NAMALWA (cell line): ENCODE data around the gene ADGRG6.
"Not testable (repeated sequence)": the region's sequence is repeated elsewhere in the genome, so short reads cannot be mapped to it uniquely, and the experiment has no call there.

Experiments used
- DNase-seq: peaks from one replicate; pipeline ENCODE4 v3.0.0-alpha.2; 2015; ENCODE audit warnings: low spot score

Gene ADGRG6

DNA sequence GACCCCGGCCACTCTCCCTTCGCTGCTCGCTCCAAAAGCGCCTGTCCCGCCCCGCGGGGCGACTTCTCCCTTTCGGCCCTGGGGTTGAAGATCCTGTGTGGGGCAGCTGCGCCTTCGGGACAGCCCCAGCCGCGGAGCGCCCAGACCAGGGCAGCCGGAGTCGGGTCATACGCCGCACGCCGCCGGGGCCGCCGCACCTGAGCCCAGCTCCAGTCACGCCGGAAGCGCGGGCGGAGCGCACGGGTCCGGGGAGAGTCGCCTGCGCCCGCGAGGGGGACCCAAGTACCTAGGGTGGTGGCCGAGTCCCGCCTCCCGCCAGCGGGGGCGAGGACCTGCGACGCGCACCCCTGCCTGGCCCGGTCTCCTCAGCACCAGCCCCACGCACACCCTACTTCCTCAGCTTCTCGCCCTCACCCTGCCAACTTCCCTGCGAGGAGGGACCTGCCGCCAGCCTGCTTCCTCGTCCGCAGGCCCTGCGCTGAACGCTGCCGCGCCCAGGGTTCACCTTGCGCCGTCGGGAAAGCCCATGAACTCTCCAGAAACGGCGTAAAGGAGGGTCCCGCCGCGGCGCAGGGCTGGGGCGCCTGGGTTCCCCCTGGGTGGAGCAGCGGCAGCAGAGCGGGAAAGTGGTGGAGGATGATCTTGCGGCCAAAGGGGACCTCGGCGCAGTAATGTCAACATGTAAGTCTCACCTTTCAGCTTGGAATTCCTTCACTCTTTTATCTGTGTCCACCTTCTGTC is at the start of gene ADGRG6:
ADGRG6 (plus strand) TSS at position 357 of the 741 bp plus-strand sequence; CDS start at position 680, 323 bp downstream.
- DNase-seq: no peak

DNA sequence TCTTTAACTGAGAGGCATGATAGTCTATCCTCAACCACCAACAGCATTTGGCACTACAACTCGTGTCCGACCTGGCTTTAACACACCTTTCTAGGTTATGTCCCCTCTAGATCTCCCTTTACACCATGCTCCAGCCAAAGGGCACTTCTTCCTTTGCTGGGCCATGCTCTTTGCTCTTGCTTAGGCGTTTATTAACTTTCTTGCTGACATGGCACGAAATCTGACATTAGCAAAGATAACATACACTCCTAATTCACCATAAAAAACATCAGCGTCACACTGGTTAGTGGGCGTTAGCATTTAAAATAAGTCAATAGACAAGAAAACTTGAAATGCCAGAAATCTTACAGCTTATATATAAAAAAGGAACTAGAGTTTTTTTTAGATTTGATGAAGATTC is 47.3 kb upstream of the ADGRG6 start:
- DNase-seq: no peak

DNA sequence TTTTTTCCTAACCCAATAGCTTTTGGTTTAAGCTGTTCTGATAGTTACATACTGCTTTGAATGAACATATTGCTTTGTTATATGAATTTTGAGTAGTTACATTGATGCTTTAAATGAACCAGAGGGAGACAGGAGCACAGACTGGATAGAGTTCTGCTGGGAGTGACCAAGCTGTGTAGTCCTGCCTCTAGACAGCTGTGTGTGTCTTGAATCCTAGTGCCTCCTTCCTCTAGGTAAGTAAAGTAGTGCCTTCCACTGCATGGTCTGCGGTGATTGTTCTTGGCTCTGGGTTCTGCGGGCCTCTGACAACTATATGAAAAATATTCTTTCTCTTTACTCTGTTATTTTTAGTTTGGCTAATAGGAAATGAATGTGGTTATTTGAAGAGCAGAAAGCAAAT is 46.0 kb upstream of the ADGRG6 start:
- no peak for DNase-seq

DNA sequence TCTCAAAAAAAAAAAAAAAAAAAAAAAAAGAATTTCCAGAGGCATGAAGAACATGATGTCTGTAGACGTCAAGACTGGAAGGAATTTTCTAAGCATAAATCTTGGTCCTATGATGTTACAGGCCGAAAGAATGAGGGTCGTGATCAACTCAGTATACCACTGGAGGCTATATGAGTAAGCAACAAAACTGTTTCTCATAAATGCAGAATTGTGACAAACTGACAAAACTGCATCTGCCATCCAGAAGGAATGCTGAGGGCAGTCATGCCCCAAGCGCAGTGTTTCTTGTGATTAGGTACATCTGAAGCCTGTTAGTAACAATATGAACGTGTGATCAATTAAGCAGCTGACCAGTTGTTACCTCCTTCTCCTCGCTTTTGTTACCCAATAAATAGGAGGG is 43.5 kb upstream of the ADGRG6 start:
- no peak for DNase-seq

DNA sequence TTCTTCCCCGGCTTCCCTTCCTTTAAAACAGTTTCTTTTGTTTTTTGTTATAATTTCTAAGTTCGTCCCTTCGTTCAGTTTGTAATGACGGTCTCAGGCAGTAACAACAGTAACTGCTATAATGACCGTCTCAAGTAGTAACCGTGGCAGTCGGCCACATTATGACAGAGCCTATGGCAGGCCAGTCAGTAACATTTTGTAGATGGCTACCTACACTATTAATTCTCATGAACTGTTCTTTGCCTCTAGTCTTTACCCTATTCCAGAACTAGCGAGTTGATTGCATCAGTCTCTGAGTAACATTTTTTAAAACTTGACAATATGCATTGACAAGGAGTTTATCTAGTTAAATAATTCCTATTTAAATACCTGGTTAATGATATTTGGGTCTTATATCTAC is 43.0 kb upstream of the ADGRG6 start:
- DNase-seq: no peak

DNA sequence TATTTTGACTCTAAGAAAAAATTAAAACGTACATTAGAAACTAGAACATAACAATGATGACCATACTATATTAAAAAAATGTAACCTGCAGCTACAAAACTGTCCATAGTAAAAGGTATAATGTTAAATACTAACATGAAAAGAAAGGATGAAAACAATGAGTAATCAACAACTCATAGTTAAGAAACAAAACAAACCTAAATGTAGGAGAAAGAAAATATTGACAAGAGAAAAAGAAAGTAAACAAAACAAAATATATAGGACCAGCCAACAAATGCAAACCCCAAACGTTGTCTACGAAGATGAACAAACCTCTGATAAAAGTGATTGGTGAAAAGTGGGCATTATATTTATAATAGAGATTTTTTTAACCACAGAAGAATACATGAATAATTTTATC is 41.1 kb upstream of the ADGRG6 start:
- no peak for DNase-seq

DNA sequence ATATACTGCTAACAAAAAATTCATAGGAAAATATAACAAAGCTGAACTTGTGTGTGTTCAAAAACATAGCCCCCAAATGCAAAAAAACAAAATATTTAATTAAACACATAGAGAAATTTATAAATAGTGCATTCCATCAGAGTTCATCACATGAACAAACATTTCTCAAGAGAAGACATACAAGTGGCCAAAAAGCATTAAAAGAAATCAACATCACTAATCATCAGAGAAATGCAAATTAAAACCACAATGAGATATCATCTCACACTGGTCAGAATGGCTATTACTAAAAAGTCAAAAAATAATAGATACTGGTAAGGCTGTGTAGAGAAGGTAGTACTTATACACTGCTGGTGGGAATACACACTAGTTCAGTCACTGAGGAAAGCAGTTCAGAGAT is 39.6 kb upstream of the ADGRG6 start:
- no peak for DNase-seq

DNA sequence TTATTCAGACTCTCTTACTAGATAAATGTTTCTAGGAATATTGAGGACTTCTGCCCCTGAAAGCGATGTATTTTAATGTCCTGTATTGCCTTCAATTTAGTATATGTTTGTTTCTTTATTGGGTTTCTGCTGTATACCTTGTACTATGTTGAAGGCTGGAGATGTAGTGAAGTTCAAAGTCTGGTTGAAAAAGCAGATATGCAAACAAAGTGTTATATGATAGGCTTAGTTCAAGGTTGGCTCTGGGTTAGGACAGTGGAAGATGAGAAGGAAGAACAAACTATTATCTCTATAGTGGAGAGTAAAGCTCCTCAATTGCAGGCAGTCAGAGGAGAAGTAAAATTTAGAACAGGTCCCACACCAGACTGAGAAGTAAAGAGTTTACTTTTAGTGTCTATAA is 36.3 kb upstream of the ADGRG6 start:
- no peak for DNase-seq

DNA sequence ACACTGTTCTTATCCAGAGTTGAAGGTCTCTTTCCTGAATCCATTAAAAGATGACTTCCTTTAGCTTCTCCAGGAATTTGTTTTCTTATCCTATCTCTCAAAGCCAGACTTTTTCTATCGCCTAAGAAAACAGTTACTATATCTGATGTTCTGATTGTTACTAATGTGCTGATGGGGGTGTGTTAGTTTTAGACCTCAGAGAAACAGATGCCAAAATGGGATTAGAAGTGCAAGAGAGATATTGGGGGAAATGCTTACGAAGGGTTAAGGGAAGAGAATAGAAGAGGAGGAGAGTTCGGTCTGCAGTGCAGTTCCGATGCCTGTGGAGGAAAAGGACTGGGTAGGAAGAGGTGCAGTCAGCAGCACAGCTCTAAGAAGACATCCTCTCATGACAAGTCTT is 35.7 kb upstream of the ADGRG6 start:
- DNase-seq: no peak

DNA sequence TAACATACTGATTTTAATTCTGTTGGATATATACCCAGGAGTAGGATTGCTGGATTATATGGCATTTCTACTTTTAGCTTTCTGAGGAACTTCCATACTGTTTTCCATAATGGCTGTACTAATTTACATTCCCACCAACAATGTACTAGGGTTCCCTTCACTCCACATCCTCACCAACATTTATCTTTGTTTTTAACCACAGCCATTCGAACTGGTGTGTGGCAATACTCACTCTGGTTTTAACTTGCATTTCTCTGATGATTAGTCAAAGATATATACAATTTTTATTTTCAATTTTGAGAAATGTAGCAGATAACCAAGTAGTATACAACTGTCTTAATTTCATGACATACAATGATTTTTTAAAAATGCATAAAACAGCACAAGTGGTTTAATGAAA is 30.3 kb upstream of the ADGRG6 start:
- no peak for DNase-seq

DNA sequence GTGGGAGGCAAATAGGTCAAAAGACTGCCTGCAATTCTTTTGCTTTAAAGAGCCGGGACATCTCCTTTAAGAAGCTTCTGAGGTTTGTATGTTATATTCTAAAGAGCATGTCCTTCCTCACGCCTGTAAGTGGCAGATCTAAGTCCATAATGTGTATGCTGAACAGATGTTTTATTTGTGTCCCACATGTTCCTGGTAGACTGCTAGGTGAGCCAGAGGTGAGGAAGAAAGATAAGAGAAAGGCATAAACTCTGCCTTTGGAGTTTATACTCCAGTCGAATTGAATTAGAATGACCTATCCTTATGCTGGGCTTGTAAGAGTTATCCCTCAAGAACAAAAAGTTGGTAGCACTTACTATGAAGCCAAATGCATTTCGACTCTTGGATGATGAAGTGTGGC is 27.2 kb upstream of the ADGRG6 start:
- DNase-seq: no peak

DNA sequence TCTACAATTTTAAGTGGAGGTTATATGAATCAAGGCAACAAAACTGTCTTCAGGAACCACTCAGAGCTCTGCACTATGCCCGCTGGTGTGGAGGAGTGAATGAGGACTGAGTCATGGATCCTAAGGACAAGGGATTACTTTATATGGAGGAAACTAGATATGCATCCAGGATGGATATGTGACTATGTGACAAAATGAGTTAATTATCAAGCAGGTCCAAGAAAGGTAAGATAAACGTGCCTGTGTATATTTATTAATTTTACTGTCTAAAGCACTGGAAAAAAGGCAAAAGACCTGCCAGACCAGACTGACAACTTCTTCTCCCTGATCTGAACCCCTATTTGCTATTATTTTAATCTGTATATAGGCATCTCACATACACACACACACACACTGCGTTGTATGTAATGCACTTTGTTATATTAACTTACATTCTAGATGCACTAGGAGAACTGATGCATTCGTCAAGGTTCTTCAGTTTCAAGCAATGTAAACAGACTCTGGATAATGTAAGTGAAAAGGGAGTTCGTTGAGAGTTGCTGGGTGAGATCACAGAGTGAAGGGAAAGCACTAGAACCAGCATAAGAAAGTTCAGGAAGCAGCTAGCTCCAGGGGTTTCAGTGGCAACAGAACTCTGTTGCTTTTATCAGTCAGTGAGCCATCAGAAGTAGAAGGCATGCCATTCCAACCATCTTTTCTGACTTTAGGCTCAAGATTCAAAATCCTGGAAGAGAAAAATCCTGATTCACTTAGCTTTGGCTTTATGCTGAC is 26.4 kb upstream of the ADGRG6 start:
- no peak for DNase-seq

DNA sequence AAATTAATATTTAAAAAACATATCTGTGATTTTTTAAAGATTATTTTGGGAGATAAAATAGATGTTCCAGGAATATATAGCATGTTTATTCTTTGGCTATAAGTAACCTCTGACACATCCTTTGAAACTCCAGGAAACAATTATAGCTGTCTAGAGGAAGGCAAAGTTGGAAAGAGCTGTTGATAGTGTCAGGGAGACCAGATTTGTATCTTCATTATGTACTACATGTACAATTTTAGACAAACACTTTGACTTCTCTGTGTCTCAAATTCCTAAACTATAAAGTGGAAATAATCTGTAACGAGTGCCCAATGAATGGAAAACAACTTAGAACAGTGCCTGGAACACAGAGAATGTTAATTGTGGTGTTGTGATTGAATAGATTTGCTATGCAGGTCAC is 25.6 kb upstream of the ADGRG6 start:
- DNase-seq: no peak

DNA sequence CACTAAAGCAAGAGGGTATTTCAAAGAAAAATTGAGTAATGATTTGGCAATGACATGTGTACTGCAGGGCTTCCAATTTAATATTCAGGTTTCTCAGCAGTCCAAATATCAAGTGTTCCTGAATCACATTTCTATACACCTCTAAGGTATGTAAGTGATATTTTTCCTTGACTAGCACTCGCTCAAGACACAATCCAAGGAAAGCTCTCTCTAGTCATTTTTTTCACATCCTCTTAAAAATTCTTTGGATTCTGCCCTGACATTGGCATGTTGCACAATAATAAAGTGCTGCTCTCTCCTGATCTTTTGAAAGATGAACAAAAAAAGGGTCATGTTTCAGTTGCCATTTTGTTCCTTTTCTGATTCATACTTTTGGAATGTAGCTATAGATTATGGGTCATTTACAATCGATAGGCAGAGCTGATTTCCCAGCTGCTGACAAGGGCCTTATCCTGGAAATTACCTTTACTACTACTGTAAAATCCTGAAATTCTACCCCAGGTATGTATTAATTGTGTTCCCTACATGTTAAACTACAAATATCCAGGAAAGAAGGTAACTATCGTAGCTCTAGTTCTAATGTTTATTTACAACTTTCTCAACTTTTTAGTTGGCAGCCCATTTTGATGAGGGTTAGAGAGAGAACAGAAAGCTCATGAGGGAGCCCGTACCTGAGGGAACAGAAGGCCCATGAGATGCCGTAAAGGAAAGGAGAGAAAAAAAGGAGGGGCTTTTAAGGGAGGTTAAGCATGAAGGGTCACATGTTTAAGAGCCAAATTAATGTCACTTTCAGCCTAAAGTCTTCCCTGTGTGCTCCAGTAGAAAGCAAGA is 22.2 kb upstream of the ADGRG6 start:
- no peak for DNase-seq

DNA sequence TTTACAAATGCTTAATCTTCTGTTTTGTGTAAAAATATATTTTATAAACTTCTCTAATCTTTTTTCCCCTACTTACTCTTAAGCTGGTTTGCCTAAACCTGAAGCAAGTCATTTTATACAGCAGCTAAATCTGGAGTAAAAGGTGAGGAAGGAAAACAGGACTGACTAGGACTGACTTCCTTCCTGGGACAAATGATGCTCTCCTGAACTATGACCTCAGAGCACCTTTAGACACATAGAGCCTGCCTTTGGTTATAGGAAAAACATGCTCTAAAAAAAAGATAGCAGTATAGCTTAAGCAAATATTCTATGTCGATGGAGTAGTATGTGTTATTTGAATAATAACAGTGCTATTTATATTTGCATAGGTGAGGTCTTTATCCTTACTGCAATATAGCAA is 21.5 kb upstream of the ADGRG6 start:
- no peak for DNase-seq

DNA sequence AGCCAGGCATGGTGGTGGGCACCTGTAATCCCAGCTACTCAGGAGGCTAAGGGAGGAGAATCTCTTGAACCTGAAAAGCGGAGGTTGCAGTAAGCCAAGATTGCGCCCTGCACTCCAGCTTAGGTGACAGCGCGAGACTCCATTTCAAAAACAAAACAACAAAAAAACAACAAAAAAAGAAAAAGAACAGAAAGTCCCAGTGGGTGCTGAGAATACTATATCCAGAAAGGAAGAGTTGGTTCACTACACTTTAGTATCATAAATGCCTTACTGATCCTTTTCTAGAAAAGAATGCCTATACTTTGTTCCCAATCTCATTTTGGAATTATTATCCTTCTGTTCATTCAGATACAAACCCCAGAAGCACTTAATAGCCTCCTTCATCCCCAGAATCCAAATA is 20.9 kb upstream of the ADGRG6 start:
- no peak for DNase-seq

DNA sequence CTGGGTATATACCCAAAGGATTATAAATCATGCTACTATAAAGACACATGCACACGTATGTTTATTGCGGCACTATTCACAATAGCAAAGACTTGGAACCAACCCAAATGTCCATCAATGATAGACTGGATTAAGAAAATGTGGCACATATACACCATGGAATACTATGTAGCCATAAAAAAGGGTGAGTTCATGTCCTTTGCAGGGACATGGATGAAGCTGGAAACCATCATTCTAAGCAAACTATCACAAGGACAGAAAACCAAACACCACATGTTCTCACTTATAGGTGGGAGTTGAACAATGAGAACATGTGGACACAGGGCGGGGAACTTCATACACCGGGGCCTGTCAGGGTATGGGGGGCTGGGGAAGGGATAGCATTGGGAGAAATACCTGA is 18.7 kb upstream of the ADGRG6 start:
- DNase-seq: not testable (repeated sequence)

DNA sequence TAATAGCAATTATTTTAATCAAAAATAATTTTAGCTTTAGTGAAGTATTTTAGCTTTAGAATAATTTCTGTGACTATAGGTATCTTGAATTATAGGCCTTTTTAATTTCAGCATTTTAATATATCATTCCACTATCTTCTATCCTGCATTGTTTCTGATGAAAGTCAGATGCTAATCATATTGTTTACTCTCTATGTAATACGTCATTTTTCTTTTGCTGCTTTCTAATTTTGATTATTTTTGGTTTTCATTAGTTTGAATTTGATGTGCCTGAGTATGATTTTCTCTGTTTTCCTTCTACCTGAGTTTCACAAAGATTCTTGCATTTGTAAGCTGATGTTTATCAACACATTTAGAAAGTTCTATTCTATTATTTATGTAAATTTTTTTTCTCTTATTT is 17.4 kb upstream of the ADGRG6 start:
- DNase-seq: no peak

DNA sequence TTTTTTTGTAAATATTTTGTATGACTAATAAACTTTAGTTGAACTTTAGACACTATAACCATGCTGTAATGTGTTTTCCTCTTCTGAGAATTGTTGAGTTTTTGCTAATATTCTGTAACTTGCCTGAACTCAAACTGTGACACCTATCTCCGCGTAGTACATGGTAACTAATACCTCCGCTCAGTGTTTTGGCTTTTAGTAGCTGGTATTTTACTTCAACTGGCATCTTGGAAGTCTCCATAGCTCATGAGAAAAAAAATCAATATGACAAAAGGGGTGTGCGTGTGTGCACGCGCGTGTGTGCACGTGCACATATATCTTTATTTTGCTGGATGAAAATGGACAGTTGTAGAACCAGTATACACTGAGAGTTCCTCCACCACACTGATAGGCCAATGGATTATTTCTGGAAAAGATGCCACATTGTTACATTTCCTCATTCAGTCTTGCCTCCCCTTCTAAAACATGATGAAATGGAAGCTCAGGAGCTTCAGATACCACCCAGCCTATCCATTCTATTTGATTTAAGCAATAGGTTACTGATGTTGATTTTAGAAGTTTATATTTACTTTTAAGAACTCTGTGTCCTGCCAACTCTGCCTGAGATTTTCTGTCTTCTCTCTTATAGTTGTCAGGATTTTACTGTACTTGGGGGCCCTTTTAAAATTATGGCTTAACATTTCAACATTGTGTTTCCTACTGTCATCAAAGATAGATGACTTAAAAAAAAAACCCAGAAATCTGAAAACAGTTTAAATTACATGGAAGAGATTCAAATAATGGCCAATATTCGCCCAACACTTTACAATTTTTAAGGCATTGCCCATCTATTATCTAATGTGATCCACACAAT is 16.3 kb upstream of the ADGRG6 start:
- DNase-seq: no peak

DNA sequence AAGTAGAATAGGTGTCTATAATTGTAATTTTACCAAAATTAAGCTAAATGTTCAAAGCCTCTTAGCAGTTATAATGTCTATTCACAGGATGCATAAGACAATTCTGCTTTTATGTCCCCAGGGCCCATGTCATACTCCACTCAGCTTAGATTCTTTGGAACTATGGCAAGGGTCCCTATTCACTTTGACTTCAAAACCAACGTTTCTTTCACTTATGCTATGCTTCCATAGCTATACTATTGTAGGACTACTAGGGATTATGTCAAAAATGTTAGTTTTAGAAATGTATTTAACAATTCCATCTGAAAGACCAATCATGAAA is 15.8 kb upstream of the ADGRG6 start:
- DNase-seq: no peak

DNA sequence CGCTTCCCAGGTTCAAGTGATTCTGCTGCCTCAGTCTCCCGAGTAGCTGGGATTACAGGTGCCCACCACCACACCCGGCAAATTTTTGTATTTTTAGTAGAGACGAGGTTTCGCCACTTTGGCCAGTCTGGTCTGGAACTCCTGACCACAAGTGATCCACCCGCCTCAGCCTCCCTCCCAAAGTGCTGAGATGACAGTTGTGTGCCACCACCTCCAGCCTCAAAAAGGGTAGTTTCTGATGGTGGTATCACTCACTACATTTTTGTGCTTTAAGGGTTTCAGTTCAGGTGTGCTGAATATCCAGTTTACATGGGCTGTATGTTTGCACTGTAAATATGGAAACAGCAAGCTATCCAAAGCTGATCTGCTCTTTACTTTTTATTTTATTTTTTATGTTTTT is 12.1 kb upstream of the ADGRG6 start:
- DNase-seq: no peak

DNA sequence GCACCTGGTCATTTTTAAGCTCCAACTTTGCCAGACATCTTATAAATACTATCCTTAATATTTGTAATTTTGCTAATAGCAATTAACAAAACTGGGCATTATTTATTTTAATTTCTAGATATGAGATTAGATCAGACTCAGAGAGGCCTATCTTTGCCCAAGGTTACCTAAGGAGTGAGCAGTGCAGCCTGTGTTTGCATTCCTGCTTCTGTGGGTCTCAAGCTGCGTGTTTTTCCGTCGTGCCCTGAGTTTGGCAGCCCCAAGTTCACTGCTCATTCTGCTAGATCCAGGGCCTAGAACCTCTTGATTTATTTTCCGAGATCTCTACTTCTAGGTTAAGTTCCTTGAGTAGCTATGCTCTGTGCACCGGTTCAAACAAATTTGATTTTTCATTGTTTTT is 11.0 kb upstream of the ADGRG6 start:
- no peak for DNase-seq
